Brain pericyte (primary cell): ENCODE data around the gene COL5A1.
"Not testable (repeated sequence)": the region's sequence is repeated elsewhere in the genome, so short reads cannot be mapped to it uniquely, and the experiment has no call there.

ENCODE experiments used
- DNase-seq: peaks from one replicate; pipeline ENCODE4 v3.0.0-alpha.2; 2012; ENCODE audit warnings: low read depth, low spot score

COL5A1 gene

DNA sequence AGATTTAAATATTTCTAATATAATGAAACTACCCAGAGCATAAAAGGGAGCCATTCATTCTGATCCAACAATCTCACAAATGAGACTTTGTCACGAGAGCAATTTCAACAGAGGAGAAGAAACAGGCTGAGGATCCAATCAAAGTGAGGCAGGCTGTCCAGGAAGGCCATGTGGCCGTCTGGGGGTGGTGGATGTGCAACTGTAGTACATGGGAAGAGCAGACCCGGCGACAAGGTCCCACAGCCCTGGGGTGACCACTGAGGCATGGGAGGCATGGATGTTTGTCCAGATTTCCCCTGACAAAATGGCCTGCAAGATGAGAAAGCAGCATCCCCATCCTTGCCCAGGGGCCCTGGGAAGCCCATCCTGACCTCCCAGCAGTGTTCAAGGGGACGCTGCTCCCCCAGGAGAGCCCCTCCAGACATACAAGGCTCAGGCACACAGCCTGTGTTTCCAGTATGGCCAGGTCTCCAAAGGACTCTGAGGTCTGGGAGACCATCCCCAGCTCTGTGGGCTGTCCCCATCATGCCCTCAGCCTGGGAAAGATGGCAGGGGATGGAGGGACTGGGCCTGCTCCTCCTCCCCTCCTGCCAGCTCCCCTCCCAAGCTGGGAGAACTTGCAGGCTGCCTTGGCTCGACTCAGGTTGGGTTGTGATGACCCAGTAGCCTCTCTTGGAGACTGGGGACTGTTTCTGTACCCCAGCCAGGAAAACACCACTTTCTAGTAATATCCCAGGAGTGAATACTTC, 211.5 kb downstream of the COL5A1 start:
- DNase-seq = no peak

DNA sequence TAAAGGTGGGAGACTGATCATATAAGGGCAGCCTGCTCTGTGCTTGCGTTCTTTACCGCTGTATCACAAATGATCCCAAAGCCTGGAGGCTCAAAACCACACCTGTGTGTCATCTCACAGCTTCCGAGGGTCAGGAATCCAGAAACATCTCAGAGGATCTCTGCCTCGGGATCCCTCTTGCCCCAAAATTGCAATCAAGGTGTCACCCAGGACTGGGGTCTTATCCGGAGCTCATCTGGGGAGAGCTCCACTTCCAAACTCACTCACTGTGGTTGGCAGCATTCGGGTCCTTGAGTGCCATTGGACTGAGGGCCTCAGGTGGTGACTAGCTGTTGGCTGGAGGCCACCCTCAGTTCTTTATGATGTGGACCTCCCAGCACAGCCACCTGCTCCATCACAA, 212.3 kb downstream of the COL5A1 start:
- no peak for DNase-seq

DNA sequence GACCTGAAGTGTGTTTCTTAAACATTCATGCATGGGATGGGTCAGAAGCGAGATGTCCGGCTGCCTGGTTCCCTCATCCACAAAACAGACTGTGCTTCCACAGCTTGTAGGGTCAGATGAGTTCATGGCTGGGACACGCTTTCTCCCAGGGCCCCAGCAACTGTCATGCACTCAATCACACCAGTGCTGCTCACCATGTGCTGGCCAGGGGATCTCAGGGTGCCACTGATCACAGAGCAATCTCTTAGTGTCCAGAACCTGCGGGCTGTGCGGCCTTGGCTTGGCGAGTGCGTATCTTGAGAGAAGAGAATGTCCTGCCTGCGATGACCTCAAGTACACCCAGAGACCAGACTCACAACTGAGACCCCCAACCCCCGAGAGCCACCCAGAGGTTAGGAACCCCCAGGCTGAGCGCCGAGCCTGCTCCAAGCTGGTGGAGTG, 213.0 kb downstream of the COL5A1 start:
- DNase-seq = no peak

DNA sequence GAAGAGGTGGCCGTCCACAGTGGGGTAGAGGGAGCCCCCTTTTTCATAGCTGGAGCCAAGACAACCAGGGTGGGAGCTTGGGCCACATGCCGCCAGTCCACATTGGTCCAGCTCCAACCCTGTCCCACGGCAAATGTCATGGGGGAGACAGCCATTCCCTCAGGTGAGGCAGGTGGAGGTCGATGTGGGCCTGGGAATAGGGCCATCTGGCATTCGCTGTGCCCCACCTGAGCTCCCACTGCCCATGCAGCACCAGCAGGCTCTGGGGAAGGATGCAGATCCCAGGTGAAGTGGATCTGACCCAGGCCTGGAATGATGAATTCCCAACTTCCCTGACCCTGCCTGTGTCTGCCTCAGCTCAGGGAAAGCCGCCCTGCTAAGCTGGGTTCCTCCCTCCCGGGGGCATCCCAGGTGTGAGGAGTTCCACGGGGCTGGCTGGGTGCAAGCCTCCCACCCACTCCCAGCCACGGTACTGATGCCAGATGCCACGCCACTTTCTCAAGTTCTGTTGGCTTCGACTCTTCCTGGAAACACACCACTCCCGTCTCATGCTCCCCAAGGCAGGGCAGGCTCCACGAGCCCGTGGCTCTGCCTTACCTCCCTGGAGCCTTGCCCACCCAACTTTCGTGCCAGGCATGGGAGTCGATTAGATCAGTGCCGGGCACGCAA, 213.8 kb downstream of the COL5A1 start:
- DNase-seq = no peak

DNA sequence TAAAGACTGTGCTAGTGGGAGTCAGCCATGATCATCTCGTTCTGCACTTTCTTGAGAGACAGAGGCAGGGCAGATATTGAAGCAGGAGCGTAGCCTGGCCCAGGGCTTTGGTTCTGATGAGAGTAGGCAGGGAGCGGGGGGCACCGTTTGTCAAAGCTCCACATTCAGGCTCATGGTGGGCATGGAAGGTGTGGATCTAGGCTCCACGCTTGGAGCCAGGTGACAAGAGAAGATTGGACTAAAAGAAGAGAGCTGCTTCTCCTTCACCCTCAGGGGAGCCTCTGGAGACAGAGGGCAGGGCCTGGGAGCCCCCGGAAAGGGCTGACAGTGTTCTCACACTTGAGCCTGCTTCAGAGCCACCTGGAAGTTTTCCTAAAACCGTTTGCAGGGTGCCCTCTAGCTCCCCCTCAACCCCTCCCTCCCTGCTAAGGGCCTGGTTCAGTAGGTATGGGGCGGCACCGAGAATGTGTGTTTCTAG, 214.3 kb downstream of the COL5A1 start:
- DNase-seq = no peak

DNA sequence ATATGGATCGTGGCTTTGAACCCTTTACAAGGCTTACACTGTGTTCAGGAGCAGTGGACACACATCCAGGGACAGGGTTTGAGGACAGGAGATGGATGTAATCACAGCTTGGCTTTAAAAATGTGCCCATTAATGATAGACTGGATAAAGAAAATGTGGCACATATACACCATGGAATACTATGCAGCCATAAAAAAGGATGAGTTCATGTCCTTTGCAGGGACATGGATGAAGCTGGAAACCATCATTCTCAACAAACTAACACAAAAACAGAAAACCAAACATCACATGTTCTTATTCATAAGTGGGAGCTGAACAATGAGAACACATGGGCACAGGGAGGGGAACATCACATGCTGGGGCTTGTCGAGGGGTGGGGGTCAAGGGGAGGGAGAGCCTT, 215.8 kb downstream of the COL5A1 start:
- DNase-seq = not testable (repeated sequence)

DNA sequence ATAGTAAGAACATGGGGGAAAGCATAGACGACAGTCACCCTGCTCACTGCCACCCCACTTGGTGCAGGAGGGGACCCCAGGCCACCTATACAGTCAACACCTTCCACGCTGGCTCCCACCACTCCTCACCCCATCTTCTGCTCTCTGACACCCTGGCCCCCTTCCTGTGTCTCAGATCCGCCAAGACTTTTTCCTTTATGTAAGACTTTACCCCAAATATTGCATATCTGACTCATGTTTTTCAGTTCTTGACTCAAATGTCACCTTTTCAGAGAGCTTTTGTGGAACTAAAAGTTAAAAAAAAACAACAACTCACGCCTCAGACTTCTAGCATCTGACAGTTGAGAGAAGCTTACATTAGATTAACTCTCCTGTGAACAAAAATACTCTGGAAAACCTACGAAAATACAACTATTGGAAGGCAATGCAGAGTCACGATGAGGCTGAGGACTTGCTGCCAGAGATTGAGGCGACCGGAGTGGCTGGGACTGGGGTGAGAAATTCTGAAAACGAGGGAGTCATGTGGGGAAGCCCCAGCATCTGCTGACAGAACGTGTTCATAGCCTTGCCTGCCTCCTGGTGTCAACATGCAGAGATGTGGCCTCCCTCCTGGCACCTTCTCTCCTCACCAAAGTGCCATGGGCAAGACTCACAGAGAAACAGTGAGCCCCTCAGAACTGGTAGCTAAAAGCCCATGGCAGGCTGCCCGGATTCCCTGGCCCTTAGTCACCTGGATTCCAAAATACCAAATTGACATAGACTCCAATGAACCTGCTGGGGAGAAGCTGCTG, 216.6 kb downstream of the COL5A1 start:
- DNase-seq = no peak

DNA sequence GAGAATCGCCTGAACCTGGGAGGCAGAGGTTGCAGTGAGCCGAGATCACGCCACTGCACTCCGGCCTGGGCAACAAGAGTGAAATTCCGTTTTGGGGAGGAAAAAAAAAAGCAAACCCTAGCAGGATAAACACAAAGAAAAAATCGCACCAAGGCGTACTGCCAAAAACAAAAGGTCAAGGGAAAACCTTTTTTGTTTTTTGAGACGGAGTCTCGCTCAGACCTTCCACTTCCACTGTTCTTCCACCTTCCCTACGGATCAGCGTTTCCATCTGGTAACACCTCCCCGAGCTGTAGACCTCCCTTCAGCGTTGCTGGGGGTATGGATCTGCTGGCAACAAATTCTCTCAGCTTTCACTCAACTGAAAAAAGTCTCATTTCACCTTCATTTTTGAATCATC, 218.9 kb downstream of the COL5A1 start:
- no peak for DNase-seq

DNA sequence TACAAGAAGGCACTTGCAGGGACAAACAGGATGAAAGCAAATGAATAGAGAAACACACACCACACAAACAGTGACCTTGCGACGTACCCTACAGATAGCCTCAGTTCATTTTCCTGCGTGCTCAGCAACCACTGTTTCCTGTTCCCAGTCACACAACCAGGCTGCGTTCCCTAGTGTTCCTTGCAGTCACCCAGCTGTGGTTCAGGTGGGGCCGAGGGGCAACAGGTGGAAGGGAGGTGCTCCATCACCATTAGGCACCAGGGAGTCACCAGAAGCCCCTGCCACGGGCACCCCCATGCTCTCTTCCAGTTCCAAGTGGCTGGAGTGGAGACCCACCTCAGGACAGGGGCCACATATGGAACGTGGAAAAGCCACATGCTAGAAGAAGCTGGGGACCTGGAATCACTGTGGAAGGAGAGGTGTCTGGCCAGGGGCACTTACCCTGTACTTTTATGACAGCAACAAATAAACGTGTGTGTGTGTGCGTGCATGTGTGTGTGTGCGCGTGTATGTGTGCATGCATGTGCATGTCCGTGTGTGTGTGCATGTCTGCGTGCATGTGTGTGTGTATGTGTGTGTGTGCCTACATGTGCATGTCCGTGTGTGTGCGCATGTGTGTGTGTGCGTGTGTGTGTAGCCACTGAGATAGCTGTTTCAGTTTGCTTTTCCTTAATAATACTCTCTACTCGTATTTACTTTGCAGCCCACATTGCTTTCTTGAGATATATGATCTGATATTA, 220.2 kb downstream of the COL5A1 start:
- no peak for DNase-seq

DNA sequence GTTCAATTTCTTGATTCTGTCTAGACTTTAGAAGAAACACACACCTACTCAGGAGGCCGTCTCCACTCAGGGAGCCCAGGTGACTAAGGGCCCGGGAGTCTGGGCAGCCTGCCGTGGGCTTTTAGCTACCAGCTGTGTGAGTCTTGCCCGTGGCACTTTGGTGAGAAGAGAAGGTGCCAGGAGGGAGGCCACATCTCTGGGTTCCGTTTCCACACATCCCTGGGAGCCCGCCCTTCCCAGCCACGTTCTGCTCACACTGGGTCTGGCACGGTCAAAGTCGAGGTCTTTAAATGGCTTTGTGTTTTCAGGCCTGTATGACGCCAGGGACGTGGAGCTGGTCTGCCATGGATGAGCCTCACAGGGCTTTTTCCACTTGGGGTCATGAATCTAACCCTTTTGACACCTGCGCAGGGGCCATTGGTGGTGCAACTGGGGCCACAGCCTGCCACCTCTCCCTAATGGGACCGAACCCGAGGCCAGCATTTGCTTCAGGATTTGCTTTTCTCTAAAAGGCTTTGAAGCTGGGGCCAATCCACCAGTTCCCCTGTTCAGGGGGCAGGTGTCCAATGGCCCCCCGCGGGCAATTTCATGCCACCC, 221.8 kb downstream of the COL5A1 start:
- no peak for DNase-seq

DNA sequence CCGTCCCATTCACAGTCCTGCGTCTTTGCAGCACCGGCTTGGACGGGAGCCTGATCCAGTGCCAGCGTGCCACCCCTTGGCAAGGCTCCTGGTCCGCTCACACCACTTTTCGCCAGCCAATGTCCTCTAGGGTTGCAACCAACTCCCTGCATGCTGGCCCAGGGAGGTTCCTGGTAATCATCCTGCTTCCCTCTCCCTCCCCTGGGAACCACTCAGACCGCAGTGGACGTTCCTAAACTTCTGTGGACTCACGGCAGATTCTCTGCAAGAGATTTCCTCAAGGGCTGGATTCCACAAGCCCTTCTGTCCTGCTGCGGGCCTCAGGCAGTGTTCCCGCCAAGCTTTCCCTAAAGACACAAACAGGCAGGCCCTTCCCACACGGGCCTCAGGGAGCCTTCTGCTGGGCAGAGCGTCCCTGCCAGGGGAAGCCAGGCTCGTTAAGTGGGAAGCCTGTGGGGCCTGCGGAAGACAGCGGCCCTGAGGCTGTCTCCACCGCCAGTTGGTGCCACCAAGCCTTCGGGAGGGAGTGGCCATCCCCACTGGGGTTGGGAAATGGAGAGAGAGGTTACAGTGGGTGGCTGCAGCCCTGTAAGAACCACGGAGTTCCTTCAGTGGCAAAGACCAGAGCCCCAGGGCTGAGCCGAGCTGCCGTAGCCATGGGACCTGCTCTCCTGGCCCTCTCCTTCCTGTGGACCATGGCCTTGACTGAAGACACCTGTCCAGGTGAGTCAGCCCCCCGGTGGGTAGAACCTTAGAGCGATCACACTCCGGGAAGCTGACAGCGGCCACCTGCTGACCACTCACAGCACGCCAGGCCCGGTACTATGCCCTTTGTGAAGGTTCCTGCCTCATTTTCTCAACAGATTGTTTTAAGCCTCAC, 222.6 kb downstream of the COL5A1 start:
- no peak for DNase-seq

DNA sequence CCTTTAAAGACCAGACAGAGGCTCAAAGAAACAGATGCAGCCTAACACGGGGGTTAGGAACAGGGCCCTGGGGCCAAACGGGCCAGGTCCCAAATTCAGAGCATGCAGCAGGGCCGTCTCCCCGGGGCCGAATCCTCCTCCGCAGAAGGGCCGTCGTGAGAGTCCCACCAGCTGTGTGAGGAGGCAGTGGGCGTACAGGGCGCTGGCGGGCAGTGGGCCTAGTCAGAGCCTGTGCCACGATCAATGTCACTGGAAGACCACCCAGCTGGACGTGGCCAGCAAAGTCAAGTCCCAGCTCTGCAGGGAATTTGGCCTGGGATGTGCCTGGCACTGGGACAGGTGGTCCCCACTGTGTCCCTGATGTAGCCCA, 223.2 kb downstream of the COL5A1 start:
- DNase-seq = no peak

DNA sequence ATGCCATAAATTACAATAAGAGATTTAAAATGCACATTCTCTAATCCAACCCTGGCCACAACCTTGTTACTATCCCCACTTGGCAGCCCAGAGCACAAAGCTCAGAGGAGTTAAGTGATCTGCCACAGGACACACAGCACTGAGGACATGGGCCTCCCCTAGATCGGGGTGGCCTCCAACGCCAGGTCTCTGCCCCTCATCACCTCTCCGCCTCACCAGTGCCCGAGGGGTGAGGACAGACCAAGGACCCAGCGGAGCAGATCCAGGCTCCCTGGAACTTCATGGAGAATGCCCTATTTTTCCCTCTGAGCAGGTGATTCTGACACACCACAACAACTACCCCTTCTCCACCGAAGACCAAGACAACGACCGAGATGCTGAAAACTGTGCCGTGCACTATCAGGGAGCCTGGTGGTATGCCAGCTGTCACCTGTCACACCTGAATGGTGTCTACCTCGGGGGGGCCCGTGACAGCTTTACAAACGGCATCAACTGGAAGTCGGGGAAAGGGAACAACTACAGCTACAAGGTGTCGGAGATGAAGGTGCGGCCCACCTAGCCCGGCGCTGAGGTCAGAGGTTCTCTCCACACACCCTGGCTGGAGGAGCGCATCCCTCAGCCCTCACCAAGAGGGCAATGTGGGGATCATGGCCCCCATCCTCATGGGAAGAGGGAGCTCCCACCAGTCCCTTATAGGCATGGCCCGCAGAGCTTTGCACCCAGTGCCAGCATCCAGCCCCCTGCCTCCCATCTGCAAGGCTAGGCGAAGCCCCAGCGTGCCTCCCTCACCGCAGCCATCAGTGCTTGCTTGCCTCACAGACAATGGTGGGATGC, 226.5 kb downstream of the COL5A1 start:
- no peak for DNase-seq

DNA sequence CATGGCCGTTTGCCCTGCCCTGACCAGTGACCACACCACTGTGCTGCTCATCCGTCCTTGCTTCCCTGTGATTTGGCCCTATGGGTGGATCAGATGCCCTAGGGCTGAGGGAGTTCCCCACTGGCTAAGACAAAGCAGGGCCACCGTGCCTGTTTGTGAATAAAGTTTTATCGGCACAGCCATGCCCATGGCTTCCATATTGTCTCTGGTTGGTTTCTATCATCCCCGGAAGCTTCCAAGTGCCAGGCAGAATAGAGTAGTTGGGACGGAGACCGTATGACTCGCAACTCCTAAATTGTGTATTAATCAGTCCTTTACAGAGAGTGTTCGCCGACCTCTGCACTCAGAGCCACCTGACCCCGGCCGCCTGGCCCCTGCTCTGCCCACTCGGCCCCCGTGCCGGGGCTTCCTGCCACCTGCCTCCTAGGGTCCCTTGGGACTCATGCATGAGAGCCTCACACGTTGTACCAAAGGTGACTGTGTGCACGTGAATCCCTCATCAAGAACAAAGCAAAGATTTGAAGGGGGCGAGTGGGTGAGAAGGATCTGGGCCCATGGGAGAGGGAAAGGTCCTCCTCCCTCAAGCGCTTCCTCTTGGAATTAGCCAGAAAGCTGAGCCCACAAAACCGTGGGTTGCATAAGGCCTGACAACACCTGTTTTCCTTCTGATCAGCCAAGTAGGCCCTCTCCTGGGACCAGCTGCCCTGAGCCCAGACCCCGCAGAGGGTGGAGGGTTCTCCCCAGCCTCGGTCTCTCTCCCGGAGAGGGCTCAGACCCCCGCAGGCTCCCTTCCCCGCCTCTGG, 227.3 kb downstream of the COL5A1 start:
- DNase-seq = no peak

DNA sequence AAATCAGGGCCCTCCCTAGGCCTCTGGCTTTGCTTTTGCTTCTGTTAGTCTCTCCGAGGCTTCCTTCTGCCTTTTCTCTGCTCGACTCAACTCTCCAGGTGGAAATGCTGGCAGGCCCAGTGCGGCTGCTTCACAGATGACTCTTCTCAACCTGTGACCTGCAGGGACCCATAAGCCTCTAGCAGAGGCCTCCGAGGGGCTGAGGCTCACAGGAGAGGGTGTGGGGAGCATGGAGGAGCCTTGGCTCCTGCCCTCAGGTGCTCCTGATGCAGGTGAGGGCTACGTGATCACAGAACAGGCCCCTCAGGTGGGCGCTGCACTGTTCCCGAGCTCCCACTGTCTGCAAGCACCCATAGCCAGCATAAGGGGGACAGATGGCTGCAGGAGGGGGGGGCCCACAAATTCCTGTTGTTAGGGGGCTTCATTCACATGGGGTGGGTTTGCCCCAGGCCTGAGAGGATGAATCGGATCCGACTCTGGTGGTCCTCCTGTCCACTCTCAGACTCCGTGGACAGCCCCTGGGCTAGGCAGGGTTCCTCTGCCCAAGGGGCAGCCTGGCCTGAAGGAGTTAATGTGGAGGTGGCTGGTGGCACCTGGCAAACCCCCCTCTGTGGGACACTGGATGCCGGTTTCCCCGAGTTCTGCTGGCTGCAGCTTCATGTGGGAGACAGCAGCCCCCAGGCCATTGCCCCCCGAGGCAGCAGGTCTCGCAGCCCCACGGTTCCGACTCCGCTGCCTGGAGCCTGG, 228.1 kb downstream of the COL5A1 start:
- DNase-seq = no peak

DNA sequence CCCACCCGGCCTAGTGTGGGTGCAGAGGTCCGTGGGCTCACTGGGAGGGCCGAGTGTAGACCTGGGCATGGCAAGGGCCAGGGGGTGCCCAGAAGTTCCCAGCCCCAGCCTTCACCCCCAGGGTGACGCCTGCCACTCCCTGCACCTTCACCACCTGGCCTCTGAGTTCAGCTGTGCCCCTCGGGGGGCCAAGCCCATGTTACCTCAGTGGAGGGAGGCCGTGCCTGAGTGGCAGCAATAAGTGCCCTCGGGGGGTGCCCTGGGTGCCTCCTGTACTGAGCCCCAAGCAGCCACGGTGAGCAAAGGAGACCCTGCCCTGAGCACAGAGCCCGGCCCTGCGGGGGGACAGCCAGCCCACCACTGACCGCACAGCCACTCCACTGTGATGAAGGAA, 228.7 kb downstream of the COL5A1 start:
- DNase-seq = no peak

DNA sequence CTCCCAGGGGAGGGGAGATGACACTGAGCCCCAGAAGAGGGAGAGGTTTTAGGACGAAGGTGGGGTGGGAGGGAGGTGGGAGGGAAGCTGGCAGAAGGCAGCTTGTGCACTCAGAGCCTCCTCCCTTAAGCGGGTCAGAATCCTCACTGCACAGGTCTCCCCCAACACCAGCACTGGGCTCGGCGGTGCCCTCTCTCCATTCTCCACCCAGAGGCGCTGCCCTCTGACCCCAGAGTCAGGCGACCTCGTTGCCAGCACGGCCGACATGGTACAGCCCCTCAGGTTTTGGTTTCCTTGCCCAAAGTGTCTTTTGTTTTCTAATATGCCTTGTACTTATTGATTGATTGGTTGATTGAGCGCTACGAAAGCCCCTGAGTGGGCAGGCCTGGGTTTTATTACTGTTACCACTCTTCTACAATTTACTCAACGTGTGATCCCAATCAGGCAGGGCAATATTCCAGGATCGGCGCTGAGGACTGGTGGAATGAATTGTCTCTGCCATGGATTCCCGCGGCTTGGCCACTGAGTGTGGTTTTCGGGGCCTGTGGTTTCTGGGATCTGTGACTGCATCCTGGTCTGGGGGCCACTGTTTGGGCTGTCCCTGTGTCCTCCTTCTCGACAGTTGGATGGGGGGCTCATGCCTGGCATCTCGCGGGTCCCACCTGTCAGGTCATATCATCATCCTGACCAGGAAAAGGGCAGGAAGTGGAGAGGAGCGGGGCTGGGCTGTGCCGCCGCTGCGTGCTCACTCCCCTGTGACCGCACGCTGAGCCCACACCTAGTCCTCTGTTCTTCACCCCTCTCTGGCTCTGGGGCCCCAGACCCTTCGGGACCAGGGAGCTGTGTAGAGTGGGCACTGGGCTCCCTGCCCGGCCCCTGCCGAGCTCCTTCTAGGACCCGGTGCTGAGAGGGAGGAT, 229.4 kb downstream of the COL5A1 start:
- no peak for DNase-seq
